Activated T-cell treated with anti-CD3 and anti-CD28 coated beads, Interleukin-2, amount 50 U/mL, for 24 hours (primary cell): Measurements from ENCODE around the gene ULBP2.
"Not testable (repeated sequence)": the region's sequence is repeated elsewhere in the genome, so short reads cannot be mapped to it uniquely, and the experiment has no call there.

Experiments
- DNase-seq: peaks from one replicate; pipeline ENCODE4 v3.0.0-alpha.2; 2020
- H3K27ac Mint-ChIP-seq: 2 replicates; pipeline ENCODE4 v1.8.0; 2020; ENCODE audit warnings: mild to moderate bottlenecking, mixed read lengths
- H3K27me3 Mint-ChIP-seq: 2 replicates; pipeline ENCODE4 v1.8.0; 2020; ENCODE audit warnings: mixed read lengths
- H3K36me3 Mint-ChIP-seq: 2 replicates; pipeline ENCODE4 v1.8.0; 2020; ENCODE audit warnings: low read depth, mixed read lengths
- H3K4me1 Mint-ChIP-seq: 2 replicates; pipeline ENCODE4 v1.8.0; 2020; ENCODE audit warnings: low read depth, mixed read lengths
- H3K4me3 Mint-ChIP-seq: 2 replicates; pipeline ENCODE4 v1.8.0; 2020; ENCODE audit warnings: mild to moderate bottlenecking, moderate library complexity, mixed read lengths
- H3K9me3 Mint-ChIP-seq: 2 replicates; pipeline ENCODE4 v1.8.0; 2020; ENCODE audit warnings: mixed read lengths

ULBP2 gene

DNA sequence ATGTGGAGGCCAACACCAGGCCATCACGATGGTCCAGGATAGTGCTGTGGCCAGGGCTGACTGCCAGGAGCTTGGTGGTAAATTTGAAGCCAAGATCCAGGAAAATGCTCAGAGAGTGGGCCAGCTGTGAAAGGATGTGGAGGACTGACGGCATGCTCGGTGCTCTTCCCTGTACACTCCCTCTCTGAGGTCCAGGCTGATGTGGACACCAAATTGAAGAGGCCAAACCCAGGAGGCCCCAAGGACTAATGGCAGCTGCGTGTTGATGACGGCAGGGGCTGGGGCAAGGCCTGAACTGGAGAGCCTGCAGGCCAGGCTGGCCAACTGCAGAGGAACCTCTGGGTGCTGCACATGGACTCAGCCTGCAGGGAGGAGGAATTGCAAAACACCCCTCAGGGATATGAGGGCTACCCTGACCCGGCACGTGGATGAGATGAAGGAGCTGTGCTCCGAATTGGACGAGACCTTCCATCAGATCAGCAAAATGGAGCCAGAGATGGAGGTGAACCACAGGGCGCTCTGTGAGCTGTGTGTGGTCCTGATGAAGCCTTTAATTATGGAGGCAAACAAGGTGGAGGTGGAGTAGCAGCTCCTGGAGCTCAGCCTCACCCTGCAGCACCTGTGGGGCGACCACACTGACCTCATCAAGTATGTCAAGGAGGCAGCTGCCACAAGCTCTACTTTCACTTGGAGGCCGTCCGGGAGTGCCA lies 37.0 kb upstream of the ULBP2 start:
- H3K9me3 Mint-ChIP-seq, result peaks cover 11% of the 10 kb centered on the region
- no peak for DNase-seq
- H3K4me1 Mint-ChIP-seq, result no peaks in the 10 kb centered on the region
- H3K27me3 Mint-ChIP-seq, result peaks cover 13% of the 10 kb centered on the region
- no peak overlapping the region for H3K27ac Mint-ChIP-seq
- no peaks in the 10 kb centered on the region for H3K36me3 Mint-ChIP-seq
- no peak overlapping the region for H3K4me3 Mint-ChIP-seq

- H3K4me1 Mint-ChIP-seq, result no peaks in the 10 kb centered on the region
- H3K4me3 Mint-ChIP-seq, result no peak overlapping the region
- DNase-seq, result no peak
- H3K27ac Mint-ChIP-seq, result no peak overlapping the region
- H3K36me3 Mint-ChIP-seq, result no peaks in the 10 kb centered on the region
- H3K27me3 Mint-ChIP-seq, result peaks cover 15% of the 10 kb centered on the region
- H3K9me3 Mint-ChIP-seq, result peaks cover 11% of the 10 kb centered on the region
Measured at GRCh38 chr6:149905371-149905910, 36.4 kb upstream of the ULBP2 start.

- Mint-ChIP-seq H3K4me1 (no peaks in the 10 kb centered on the region), H3K27me3 (peaks cover 20% of the 10 kb centered on the region), H3K36me3 (no peaks in the 10 kb centered on the region), H3K4me3 (no peak overlapping the region), H3K9me3 (peaks cover 11% of the 10 kb centered on the region), H3K27ac (no peak overlapping the region)
- no peak for DNase-seq
Measured at GRCh38 chr6:149905911-149906371, 35.9 kb upstream of the ULBP2 start.

DNA sequence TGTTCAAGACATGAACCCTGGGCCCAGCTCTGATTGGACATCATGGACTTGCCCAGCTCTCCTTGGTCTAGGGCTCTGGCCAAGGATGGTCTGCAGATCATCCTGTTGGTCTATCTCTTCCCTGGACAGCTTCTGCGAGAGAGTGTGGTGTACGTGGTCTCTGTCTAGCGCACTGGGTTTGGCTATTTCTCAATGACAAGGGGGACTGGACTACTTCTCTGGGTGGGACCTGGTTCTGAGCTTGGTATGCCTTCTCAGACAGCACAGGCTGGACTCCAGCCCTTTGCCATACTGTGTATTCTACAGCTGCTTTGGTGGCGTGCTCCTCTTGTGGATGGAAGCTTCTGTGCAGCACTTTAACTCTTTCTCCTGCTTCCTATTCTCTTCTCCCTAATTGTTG lies 35.4 kb upstream of the ULBP2 start:
- Mint-ChIP-seq H3K27ac (no peak overlapping the region), H3K4me3 (no peak overlapping the region), H3K9me3 (peaks cover 11% of the 10 kb centered on the region), H3K4me1 (no peaks in the 10 kb centered on the region), H3K27me3 (peaks cover 23% of the 10 kb centered on the region), H3K36me3 (no peaks in the 10 kb centered on the region)
- no peak for DNase-seq

DNA sequence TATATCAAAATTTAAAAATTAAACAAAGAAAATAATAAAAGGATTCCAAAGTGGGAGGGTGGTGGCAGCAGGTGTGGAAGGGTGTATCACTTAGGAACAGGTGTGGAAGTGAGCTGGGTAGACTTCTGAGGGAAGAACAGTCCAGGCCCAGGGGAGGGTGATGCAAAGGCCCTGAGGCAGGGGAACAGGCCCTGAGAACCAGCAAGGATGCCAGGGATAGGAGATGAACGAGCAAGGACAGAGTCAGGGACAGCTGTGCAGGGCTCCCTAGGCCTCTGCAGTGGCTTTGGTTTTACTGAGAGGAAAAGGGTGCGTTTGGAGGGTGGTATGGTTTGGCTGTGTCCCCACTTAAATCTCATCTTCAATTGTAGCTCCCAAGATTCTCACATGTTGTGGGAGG lies 34.5 kb upstream of the ULBP2 start:
- Mint-ChIP-seq H3K4me1 (no peaks in the 10 kb centered on the region), H3K36me3 (no peaks in the 10 kb centered on the region), H3K27me3 (peaks cover 25% of the 10 kb centered on the region), H3K4me3 (no peak overlapping the region), H3K27ac (no peak overlapping the region), H3K9me3 (peaks cover 11% of the 10 kb centered on the region)
- no peak for DNase-seq

DNA sequence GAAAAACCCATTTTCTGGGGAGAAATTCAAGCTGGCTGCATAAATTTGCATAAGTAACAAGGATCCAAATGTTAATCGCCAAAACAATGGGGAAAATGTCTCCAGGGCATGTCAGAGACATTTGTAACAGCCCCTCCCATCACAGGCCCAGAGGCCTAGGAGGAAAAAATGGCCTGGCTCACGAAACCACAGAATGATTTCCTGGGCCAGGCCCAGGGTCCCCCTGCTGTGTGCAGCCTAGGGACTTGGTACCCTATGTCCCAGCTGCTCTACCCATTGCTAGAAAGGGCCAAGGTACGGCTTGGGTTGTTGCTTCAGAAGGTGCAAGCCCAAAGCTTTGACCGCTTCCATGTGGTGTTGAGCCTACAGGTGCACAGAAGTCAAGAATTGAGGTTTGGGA lies 33.3 kb upstream of the ULBP2 start:
- Mint-ChIP-seq H3K9me3 (peaks cover 11% of the 10 kb centered on the region), H3K27me3 (peaks cover 31% of the 10 kb centered on the region)
- not testable (repeated sequence) for H3K4me3 Mint-ChIP-seq, DNase-seq, H3K4me1 Mint-ChIP-seq, H3K27ac Mint-ChIP-seq, H3K36me3 Mint-ChIP-seq

DNA sequence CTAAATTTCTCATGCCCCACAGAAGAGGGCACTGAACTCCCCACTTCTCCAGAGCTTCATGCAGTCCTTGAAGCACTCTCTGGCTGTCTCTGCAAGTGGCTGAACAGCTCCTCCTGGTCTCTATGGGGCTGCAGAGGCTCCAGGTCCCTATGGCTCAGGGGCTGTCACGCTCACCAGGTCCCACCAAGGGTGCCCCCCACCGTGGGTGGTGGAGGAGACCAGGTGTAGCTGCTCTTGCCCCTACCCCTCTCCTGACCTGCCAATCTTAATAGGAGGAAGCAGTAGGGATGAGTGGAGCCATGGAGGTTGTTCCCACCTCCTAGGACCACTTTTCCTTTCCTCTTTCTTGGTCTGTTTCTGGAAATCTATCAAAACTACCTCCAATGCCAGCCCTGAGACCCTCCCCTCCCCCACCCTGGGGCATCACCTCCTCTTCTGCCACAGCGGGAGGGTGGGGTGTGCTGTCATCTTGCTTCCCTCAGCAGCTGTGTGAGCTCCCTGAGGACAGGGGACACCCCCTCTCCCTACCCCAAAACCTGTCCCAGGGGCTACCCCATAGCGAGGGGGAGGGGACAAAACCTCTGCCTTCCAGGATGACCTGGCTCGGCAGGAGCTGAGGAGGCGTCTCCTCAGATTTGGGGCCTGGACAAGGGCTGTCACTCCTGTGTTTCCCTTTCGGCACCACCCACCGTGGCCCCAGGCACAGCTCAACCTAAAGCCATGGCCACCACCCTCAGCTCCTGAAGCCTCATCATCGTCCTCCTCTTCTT lies 31.9 kb upstream of the ULBP2 start:
- Mint-ChIP-seq H3K36me3 (no peaks in the 10 kb centered on the region), H3K4me3 (no peak overlapping the region), H3K27me3 (peaks cover 32% of the 10 kb centered on the region), H3K9me3 (peaks cover 11% of the 10 kb centered on the region), H3K27ac (no peak overlapping the region), H3K4me1 (no peaks in the 10 kb centered on the region)
- DNase-seq, result no peak

GRCh38 chr6:149910721-149911151 lies 31.1 kb upstream of the ULBP2 start:
- H3K27ac Mint-ChIP-seq, result no peak overlapping the region
- no peak overlapping the region for H3K4me3 Mint-ChIP-seq
- H3K4me1 Mint-ChIP-seq, result no peaks in the 10 kb centered on the region
- no peak for DNase-seq
- H3K9me3 Mint-ChIP-seq, result peaks cover 11% of the 10 kb centered on the region
- no peaks in the 10 kb centered on the region for H3K36me3 Mint-ChIP-seq
- peaks cover 32% of the 10 kb centered on the region for H3K27me3 Mint-ChIP-seq

DNA sequence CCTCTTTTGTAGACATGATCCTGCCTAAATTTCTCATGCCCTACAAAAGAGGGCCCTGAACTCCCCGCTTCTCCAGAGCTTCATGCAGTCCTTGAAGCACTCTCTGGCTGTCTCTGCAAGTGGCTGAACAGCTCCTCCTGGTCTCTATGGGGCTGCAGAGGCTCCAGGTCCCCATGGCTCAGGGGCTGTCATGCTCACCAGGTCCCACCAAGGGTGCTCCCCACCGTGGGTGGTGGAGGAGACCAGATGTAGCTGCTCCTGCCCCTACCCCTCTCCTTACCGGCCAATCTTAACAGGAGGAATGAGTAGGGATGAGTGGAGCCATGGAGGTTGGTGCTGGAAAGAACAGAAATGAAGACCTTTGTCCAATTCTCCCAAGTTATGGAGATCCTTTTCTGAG lies 29.1 kb upstream of the ULBP2 start:
- peaks cover 11% of the 10 kb centered on the region for H3K9me3 Mint-ChIP-seq
- H3K36me3 Mint-ChIP-seq, H3K27ac Mint-ChIP-seq: not testable (repeated sequence)

GRCh38 chr6:149913085-149913484 lies 28.7 kb upstream of the ULBP2 start:
- no peak overlapping the region for H3K4me3 Mint-ChIP-seq
- DNase-seq, result no peak
- no peaks in the 10 kb centered on the region for H3K36me3 Mint-ChIP-seq
- H3K27ac Mint-ChIP-seq, result no peak overlapping the region
- peaks cover 25% of the 10 kb centered on the region for H3K27me3 Mint-ChIP-seq
- H3K9me3 Mint-ChIP-seq, result peaks cover 7% of the 10 kb centered on the region
- no peaks in the 10 kb centered on the region for H3K4me1 Mint-ChIP-seq

More for the DNA sequence above, 29.1 kb upstream of the ULBP2 start:
- not testable (repeated sequence) for H3K4me1 Mint-ChIP-seq, DNase-seq, H3K4me3 Mint-ChIP-seq
- peaks cover 25% of the 10 kb centered on the region for H3K27me3 Mint-ChIP-seq

GRCh38 chr6:149913540-149914240 lies 28.1 kb upstream of the ULBP2 start:
- Mint-ChIP-seq H3K4me1 (no peaks in the 10 kb centered on the region), H3K36me3 (no peaks in the 10 kb centered on the region), H3K4me3 (no peak overlapping the region), H3K27me3 (peaks cover 25% of the 10 kb centered on the region), H3K9me3 (peaks cover 3% of the 10 kb centered on the region), H3K27ac (no peak overlapping the region)
- DNase-seq, result no peak

DNA sequence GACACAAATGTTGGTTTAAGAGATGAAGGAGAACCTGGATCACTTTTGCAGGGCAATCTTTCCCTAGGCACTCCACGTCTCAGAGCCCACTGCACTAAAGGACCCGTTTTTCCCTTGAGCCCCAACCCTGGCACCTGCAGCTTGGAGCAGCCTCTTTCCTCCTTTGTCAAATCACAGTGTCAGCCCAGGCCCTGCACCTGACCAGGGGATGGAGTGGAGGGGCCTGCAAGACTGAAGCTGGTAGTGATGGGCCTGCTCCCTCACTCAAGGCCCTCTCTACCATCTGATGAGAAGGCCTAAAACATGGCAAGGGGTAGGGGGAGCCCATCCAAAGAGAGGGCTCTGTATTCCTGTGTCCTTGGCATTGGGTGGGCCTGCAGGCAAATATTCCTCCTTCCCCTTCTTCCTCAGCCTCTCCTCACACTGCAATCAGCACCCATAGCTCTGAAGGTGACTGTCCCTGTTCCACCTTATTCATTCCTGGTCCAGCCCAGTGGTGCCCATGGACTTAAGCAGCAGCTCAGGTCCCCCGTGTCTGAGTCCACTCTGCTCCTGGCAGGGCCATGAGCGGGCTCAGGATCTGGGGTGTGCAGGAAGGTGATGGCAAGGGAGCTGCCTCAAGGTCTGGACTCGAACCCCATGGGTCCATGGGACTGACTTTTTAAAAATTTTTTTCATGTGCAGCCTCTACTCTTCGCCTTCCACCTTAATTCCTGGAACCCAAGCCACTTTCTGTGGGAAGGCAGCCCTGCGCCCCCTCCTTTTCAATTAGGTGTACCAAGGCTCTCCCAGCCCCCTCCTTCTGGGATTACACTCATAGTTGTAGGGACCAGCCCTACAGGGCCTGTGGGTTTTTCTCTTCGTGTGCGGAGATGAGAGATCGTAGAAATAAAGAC lies 25.6 kb upstream of the ULBP2 start:
- Mint-ChIP-seq H3K27ac (no peak overlapping the region), H3K27me3 (peaks cover 33% of the 10 kb centered on the region), H3K4me3 (no peak overlapping the region), H3K9me3 (no peaks in the 10 kb centered on the region), H3K36me3 (no peaks in the 10 kb centered on the region), H3K4me1 (no peaks in the 10 kb centered on the region)
- DNase-seq, result no peak

GRCh38 chr6:149917679-149918078 lies 24.1 kb upstream of the ULBP2 start:
- Mint-ChIP-seq H3K4me3 (no peak overlapping the region), H3K27me3 (peaks cover 42% of the 10 kb centered on the region), H3K9me3 (no peaks in the 10 kb centered on the region), H3K36me3 (no peaks in the 10 kb centered on the region), H3K4me1 (peaks cover 3% of the 10 kb centered on the region), H3K27ac (no peak overlapping the region)
- no peak for DNase-seq
